ENCODE results near the gene TJP2.

The TJP2 gene

DNA sequence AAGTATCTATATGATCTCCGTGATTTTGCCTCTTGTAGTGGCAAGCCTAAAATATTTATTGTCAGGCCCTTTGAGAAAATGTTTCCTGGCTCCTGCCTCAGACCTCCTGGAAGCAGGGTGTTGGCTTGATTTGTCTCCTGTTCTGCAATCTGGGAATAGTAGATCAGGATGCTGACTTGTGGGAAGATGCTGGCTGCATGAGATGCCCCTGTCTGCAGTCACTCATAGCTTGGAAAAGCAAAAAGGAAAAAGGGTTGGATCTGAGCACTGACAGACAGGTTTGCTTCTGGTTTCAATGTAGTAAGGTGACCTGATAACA is 16.7 kb downstream of the TJP2 start:
- no peaks in the 10 kb centered on the region for H3K9me3 ChIP-seq (ENCODE audit: control insufficient read depth, low read length)
- 100% methylated on average over 1 of the region's 1 CpG; no CpG with 5 or more reads in 1 of the 2 experiments for WGBS, 2 experiments (ENCODE audit: insufficient coverage in 2 of 2)
- no peak overlapping the region for H3K27ac ChIP-seq (ENCODE audit: low read depth, low read length, severe bottlenecking)
- H3K4me1 ChIP-seq (ENCODE audit: control insufficient read depth, insufficient read depth, low read length, poor library complexity, severe bottlenecking), result peaks cover 54% of the 10 kb centered on the region
- no peak overlapping the region for H3K4me3 ChIP-seq (ENCODE audit: extremely low read depth, insufficient read depth, low read length, poor library complexity, severe bottlenecking)
- peaks cover 3% of the 10 kb centered on the region for H3K36me3 ChIP-seq (ENCODE audit: control insufficient read depth, insufficient read depth, low read length)

DNA sequence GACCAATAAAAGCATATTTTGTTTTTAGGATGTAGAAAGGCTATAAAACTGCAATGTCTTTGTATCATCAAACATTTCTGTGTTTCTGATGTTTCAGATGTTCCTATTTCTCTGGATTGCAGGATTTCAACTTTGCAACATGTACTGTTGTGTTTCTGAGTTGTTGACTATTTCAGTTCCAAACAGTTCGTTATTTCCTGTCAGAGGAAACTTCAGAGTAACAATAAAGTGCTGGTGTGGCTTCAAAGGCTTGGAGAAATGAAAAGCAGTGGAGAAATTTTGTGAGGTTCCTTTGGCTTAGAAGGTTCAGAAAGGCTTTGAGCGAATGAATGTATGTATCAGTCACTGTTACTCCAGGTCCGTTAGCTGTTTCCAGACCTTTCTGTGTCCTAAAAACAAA is 17.2 kb downstream of the TJP2 start:
- H3K27ac ChIP-seq (ENCODE audit: low read depth, low read length, severe bottlenecking), result no peak overlapping the region
- no peaks in the 10 kb centered on the region for H3K9me3 ChIP-seq (ENCODE audit: control insufficient read depth, low read length)
- peaks cover 3% of the 10 kb centered on the region for H3K36me3 ChIP-seq (ENCODE audit: control insufficient read depth, insufficient read depth, low read length)
- peaks cover 51% of the 10 kb centered on the region for H3K4me1 ChIP-seq (ENCODE audit: control insufficient read depth, insufficient read depth, low read length, poor library complexity, severe bottlenecking)
- 79 to 89% methylated on average over 2 of the region's 3 CpGs for WGBS, 2 experiments (ENCODE audit: insufficient coverage in 2 of 2)
- H3K4me3 ChIP-seq (ENCODE audit: extremely low read depth, insufficient read depth, low read length, poor library complexity, severe bottlenecking), result no peak overlapping the region

DNA sequence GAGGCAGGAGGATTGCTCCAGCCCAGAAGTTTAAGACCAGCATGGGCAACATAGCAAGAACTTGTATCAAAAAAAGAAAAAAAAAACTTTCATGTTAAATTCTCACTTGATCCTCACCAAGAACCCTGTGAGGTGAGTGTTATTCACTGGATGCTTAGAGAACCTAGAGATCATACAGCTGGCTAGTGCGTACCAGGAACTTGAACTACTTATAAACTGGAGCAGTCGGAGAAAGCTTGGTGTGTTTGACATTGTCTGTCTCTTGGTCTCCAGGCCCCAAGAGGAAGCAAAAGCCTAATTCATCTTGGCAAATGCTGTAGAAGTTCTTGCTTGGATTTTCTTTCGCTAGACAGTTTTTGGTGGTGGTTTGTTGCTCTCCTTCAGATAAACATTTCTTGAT is 18.1 kb downstream of the TJP2 start:
- Histone ChIP-seq H3K4me1 (ENCODE audit: control insufficient read depth, insufficient read depth, low read length, poor library complexity, severe bottlenecking) (peaks cover 41% of the 10 kb centered on the region), H3K27ac (ENCODE audit: low read depth, low read length, severe bottlenecking) (no peak overlapping the region), H3K9me3 (ENCODE audit: control insufficient read depth, low read length) (no peaks in the 10 kb centered on the region), H3K36me3 (ENCODE audit: control insufficient read depth, insufficient read depth, low read length) (peaks cover 3% of the 10 kb centered on the region), H3K4me3 (ENCODE audit: extremely low read depth, insufficient read depth, low read length, poor library complexity, severe bottlenecking) (no peak overlapping the region)
- 92 to 96% methylated on average over 2 to 3 of the region's 3 CpGs for WGBS, 2 experiments (ENCODE audit: insufficient coverage in 2 of 2)

DNA sequence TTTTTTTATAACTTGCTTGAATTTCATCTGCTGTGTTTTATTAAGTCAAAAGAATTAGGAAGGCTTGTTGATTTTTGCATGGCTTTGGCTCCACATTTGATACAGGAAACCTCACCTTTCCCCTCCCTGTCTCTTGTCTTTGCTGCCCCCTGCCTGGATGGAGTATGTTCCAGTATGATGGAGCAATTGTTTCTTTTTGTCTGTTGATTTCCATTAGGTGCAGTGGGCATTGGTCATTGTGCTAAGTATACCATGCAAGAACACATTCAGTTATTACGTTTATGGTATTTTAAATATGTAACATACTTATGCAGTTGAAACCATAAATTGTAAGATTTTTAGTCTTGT is 19.6 kb downstream of the TJP2 start:
- Histone ChIP-seq H3K4me3 (ENCODE audit: extremely low read depth, insufficient read depth, low read length, poor library complexity, severe bottlenecking) (no peak overlapping the region), H3K27ac (ENCODE audit: low read depth, low read length, severe bottlenecking) (no peak overlapping the region), H3K36me3 (ENCODE audit: control insufficient read depth, insufficient read depth, low read length) (peaks cover 3% of the 10 kb centered on the region), H3K9me3 (ENCODE audit: control insufficient read depth, low read length) (no peaks in the 10 kb centered on the region), H3K4me1 (ENCODE audit: control insufficient read depth, insufficient read depth, low read length, poor library complexity, severe bottlenecking) (peaks cover 27% of the 10 kb centered on the region)
- no CpG with 5 or more reads among the region's 1 CpG for WGBS, 2 experiments (ENCODE audit: insufficient coverage in 2 of 2)

DNA sequence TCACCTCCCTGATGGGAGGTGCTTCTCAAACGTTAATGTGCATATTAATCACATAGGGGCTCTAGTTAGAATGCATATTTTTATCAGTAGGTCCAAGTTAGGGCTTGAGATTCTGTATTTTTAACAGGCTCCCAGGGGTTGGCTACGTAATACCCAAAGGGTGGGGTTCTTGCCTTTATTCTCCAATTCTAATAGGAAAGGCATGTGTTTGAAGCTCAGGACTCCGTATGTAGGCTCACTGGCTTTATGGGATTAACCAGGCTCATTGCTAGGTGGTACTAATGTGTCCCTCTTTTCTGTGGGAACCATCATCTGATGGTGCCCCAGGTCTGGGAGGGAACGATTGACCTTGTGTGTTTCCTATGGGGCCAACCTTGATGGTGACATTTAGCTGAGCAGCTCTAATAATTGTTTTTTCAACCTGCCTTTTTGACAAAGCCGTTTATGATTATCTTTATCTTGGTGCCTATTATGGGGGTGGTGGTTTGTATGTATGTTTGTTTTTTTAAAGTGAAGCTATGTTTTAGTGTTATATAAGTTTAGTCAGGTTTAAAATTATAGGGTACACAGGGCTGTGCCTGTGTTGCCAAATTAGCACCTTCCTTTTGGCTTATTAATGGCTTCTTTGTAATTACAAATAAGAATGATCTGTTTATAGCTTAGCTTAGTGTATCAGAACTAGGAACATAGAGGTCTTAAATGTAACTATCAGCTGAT is 20.8 kb downstream of the TJP2 start:
- Histone ChIP-seq H3K36me3 (ENCODE audit: control insufficient read depth, insufficient read depth, low read length) (no peaks in the 10 kb centered on the region), H3K4me1 (ENCODE audit: control insufficient read depth, insufficient read depth, low read length, poor library complexity, severe bottlenecking) (peaks cover 19% of the 10 kb centered on the region), H3K4me3 (ENCODE audit: extremely low read depth, insufficient read depth, low read length, poor library complexity, severe bottlenecking) (no peak overlapping the region), H3K27ac (ENCODE audit: low read depth, low read length, severe bottlenecking) (no peak overlapping the region), H3K9me3 (ENCODE audit: control insufficient read depth, low read length) (no peaks in the 10 kb centered on the region)
- 80 to 87% methylated on average over 2 to 5 of the region's 5 CpGs for WGBS, 2 experiments (ENCODE audit: insufficient coverage in 2 of 2)

DNA sequence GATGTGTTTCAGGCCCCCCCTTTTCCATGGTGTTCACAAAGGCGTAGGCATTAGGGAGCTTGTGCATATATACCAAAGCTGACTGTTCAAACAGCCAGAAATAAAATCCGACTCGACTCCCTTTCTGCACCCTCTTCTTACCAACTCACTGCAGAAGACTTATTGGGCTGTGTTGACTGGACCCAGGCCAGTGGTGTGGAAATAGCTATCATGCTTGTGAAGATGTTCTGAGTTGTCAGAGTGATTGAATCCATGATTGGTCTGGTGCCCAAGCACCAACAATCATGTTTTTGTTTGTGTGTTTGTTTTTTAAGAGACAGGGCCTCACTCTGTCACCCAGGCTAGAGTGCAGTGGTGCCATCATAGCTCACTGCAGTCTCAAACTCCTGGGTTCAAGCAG is 21.6 kb downstream of the TJP2 start:
- H3K4me3 ChIP-seq (ENCODE audit: extremely low read depth, insufficient read depth, low read length, poor library complexity, severe bottlenecking), result no peak overlapping the region
- WGBS, 2 experiments (ENCODE audit: insufficient coverage in 2 of 2), result 86 to 100% methylated on average over 1 to 2 of the region's 3 CpGs
- no peaks in the 10 kb centered on the region for H3K9me3 ChIP-seq (ENCODE audit: control insufficient read depth, low read length)
- no peak overlapping the region for H3K27ac ChIP-seq (ENCODE audit: low read depth, low read length, severe bottlenecking)
- H3K4me1 ChIP-seq (ENCODE audit: control insufficient read depth, insufficient read depth, low read length, poor library complexity, severe bottlenecking), result peaks cover 16% of the 10 kb centered on the region
- peaks cover 2% of the 10 kb centered on the region for H3K36me3 ChIP-seq (ENCODE audit: control insufficient read depth, insufficient read depth, low read length)

DNA sequence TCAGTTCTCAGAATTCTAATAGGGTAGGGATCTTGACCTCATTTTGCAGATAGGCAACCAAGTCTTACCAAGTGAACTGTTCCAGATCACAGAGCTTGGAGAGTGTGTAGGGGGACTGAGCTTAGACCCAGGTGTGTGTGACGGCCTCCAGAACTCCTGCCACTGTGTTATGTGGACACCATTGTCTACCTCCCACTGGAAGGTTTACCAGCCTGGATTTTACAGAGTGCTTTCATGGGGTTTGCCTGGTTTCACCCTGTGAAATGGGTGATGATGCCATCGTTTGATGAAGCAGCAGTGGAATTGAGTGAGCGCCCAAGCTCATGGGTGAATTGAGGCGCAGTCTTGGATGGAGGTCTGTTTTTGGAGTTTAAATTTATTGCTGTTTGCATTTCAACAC is 23.6 kb downstream of the TJP2 start:
- H3K9me3 ChIP-seq (ENCODE audit: control insufficient read depth, low read length), result no peaks in the 10 kb centered on the region
- peaks cover 7% of the 10 kb centered on the region for H3K4me1 ChIP-seq (ENCODE audit: control insufficient read depth, insufficient read depth, low read length, poor library complexity, severe bottlenecking)
- H3K4me3 ChIP-seq (ENCODE audit: extremely low read depth, insufficient read depth, low read length, poor library complexity, severe bottlenecking), result no peak overlapping the region
- no peak overlapping the region for H3K27ac ChIP-seq (ENCODE audit: low read depth, low read length, severe bottlenecking)
- WGBS, 2 experiments (ENCODE audit: insufficient coverage in 2 of 2), result 92 to 94% methylated on average over 3 to 4 of the region's 4 CpGs
- H3K36me3 ChIP-seq (ENCODE audit: control insufficient read depth, insufficient read depth, low read length), result peaks cover 7% of the 10 kb centered on the region

DNA sequence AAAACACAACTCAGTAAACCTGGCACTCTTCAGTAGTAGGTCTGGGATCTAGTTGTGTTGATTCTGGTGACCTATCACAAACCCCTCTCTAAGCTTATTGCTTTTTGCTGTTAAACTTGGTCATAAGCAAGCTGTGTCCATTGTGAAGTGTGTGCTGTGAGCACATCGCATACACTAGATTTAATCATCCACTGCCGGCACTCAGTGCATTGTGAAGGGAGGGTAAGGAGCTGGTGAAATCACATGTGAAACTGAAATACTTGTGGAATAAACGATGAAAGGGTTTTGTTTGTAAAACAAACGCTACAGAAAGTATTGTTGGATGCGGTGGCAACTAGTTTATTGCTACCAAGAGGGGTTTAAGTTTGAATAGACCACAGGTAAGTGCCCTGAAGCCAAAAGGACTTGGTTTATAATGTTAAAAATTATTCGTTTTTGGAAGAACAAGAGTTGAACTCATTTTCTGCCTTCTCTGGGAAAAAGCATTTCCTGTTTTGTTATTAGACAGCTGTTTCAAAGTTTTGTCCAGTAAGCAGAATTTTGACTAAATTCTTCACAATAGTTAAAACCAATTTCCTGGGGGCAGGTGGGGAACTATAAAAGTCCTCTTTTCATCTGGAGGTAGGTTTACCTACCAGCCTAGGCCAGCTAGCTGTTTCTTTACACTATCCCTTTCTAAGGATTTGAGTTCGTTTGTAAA is 24.6 kb downstream of the TJP2 start:
- 84 to 97% methylated on average over 6 of the region's 7 CpGs for WGBS, 2 experiments (ENCODE audit: insufficient coverage in 2 of 2)
- Histone ChIP-seq H3K4me3 (ENCODE audit: extremely low read depth, insufficient read depth, low read length, poor library complexity, severe bottlenecking) (no peak overlapping the region), H3K4me1 (ENCODE audit: control insufficient read depth, insufficient read depth, low read length, poor library complexity, severe bottlenecking) (peaks cover 4% of the 10 kb centered on the region), H3K27ac (ENCODE audit: low read depth, low read length, severe bottlenecking) (no peak overlapping the region), H3K9me3 (ENCODE audit: control insufficient read depth, low read length) (no peaks in the 10 kb centered on the region), H3K36me3 (ENCODE audit: control insufficient read depth, insufficient read depth, low read length) (peaks cover 7% of the 10 kb centered on the region)

DNA sequence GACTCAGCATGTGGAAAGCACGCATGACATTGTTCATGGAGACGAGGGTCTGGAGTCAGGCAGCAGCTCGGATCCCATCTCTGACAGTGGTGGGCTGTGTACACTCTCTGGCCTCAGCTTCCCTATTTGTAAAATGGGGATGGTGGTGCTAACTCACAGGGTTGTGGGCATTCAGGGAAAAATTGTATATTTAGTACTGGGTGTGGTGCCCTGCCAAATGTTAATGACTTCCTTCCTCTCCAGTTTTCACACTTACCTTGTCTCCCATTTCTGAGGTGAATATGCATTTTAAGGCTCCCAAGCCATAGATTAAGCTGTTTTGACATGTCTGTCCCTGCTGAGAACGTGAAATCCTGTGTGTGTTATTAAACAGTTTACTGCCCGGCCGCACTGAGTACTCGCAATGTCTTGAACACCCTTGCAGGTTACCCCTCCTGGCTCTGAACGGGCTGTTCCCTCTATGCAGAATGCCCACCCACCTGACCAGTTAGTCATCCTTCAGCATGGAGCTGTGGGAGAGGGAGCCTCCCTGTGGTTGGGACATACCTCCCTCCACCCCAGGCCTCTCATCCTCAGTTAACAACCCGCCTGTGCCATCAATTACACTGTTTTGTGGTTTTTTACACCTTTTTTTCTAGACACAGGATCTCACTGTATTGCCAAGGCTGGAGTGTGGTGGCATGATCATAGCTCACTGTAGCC is 25.8 kb downstream of the TJP2 start:
- 75 to 81% methylated on average over 7 to 8 of the region's 9 CpGs for WGBS, 2 experiments (ENCODE audit: insufficient coverage in 2 of 2)
- Histone ChIP-seq H3K36me3 (ENCODE audit: control insufficient read depth, insufficient read depth, low read length) (peaks cover 7% of the 10 kb centered on the region), H3K4me1 (ENCODE audit: control insufficient read depth, insufficient read depth, low read length, poor library complexity, severe bottlenecking) (peaks cover 8% of the 10 kb centered on the region), H3K27ac (ENCODE audit: low read depth, low read length, severe bottlenecking) (no peak overlapping the region), H3K9me3 (ENCODE audit: control insufficient read depth, low read length) (no peaks in the 10 kb centered on the region), H3K4me3 (ENCODE audit: extremely low read depth, insufficient read depth, low read length, poor library complexity, severe bottlenecking) (no peak overlapping the region)

DNA sequence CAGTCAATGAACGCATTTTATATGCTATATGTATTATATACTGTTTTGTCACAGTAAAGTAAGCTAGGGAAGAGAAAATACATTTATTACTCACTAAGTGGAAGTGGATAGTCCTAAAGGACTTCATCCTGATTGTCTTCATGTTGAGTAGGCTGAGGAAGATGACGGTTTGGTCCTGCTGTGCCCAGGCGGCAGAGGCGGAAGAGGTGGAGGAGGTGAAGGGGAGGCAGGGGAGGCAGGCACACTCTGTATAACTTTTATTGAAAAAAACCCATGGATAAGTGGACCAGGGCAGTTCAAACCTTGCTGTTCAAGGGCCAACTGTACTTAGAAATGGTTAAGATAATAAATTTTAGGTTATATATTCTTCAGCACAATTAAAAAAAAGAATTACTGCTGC is 28.5 kb downstream of the TJP2 start:
- H3K27ac ChIP-seq (ENCODE audit: low read depth, low read length, severe bottlenecking), result no peak overlapping the region
- 90 to 100% methylated on average over 3 of the region's 4 CpGs for WGBS, 2 experiments (ENCODE audit: insufficient coverage in 2 of 2)
- H3K9me3 ChIP-seq (ENCODE audit: control insufficient read depth, low read length), result no peaks in the 10 kb centered on the region
- H3K36me3 ChIP-seq (ENCODE audit: control insufficient read depth, insufficient read depth, low read length), result peaks cover 7% of the 10 kb centered on the region
- H3K4me1 ChIP-seq (ENCODE audit: control insufficient read depth, insufficient read depth, low read length, poor library complexity, severe bottlenecking), result peaks cover 8% of the 10 kb centered on the region
- no peak overlapping the region for H3K4me3 ChIP-seq (ENCODE audit: extremely low read depth, insufficient read depth, low read length, poor library complexity, severe bottlenecking)

DNA sequence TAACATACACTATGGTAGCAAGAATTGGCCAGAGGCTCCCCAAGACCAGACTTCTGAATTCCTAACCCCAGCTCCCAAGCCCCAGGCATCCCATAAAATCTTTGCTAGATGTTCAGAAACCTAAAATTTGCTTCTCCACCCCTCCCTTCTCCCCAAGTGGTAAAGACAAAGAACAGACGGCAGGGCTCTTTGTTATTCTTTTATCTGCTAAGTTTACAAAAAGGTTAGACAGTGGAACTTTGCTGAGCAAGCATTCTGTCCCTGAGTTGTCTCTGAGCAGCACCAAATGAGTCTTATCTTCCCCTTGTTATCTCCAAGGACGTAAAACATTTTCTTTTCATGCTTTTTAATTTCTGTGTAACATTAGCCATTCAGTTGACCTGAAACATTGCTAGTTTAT is 30.2 kb downstream of the TJP2 start:
- 81% methylated on average over 2 of the region's 2 CpGs; no CpG with 5 or more reads in 1 of the 2 experiments for WGBS, 2 experiments (ENCODE audit: insufficient coverage in 2 of 2)
- Histone ChIP-seq H3K4me1 (ENCODE audit: control insufficient read depth, insufficient read depth, low read length, poor library complexity, severe bottlenecking) (peaks cover 8% of the 10 kb centered on the region), H3K4me3 (ENCODE audit: extremely low read depth, insufficient read depth, low read length, poor library complexity, severe bottlenecking) (no peak overlapping the region)

More for the DNA sequence above, 30.2 kb downstream of the TJP2 start:
- no peaks in the 10 kb centered on the region for H3K9me3 ChIP-seq (ENCODE audit: control insufficient read depth, low read length)
- peaks cover 7% of the 10 kb centered on the region for H3K36me3 ChIP-seq (ENCODE audit: control insufficient read depth, insufficient read depth, low read length)
- no peak overlapping the region for H3K27ac ChIP-seq (ENCODE audit: low read depth, low read length, severe bottlenecking)
